Osteoblast (primary cell): ENCODE measurements around the gene PRMT6. TPM values are rescaled to one million over a fixed set of nuclear protein-coding genes. Genes with fewer than 3 reads are reported as not detected.
"Not testable (repeated sequence)": the region's sequence is repeated elsewhere in the genome, so short reads cannot be mapped to it uniquely, and the experiment has no call there.

Experiments used
- DNase-seq: peaks from one replicate; pipeline ENCODE4 v3.0.0; 2011; ENCODE audit warnings: low spot score, mixed read lengths; ENCODE audit not compliant: insufficient read length; ENCODE audit errors: missing footprints
- H2AFZ ChIP-seq: 2 replicates; pipeline ENCODE4 v1.6.0; 2011; ENCODE audit warnings: mild to moderate bottlenecking, low read length
- H3K27ac ChIP-seq: 2 replicates; pipeline ENCODE4 v1.5.1; 2011; ENCODE audit warnings: mild to moderate bottlenecking, low read depth, low read length, moderate library complexity
- H3K27me3 ChIP-seq: 2 replicates; pipeline ENCODE4 v1.6.0; 2012; ENCODE audit warnings: mild to moderate bottlenecking, control low read depth, inconsistent platforms, low read length, moderate library complexity; ENCODE audit not compliant: insufficient read depth
- H3K36me3 ChIP-seq: 2 replicates; pipeline ENCODE4 v1.5.1; 2011; ENCODE audit warnings: mild to moderate bottlenecking, low read length, control low read depth, moderate library complexity; ENCODE audit not compliant: insufficient read depth
- H3K4me1 ChIP-seq: 2 replicates; pipeline ENCODE4 v1.5.1; 2011; ENCODE audit warnings: mild to moderate bottlenecking, low read length, control low read depth, moderate library complexity; ENCODE audit not compliant: insufficient read depth
- H3K4me2 ChIP-seq: 2 replicates; pipeline ENCODE4 v1.6.0; 2011; ENCODE audit warnings: mild to moderate bottlenecking, low read length; ENCODE audit not compliant: insufficient read depth
- H3K4me3 ChIP-seq: fragments of 200-600 bp; sonication (generic); 3 replicates; pipeline ENCODE4 v1.5.1; 2012; ENCODE audit warnings: mild to moderate bottlenecking, low read length, inconsistent platforms; ENCODE audit not compliant: insufficient read depth
- H3K79me2 ChIP-seq: 2 replicates; pipeline ENCODE4 v1.6.0; 2012; ENCODE audit warnings: mild to moderate bottlenecking, low read length, control low read depth, inconsistent platforms; ENCODE audit not compliant: insufficient read depth
- H3K9me3 ChIP-seq: 2 replicates; pipeline ENCODE4 v1.5.1; 2011; ENCODE audit warnings: low read depth, low read length, control low read depth
- H4K20me1 ChIP-seq: 2 replicates; pipeline ENCODE4 v1.6.0; 2012; ENCODE audit warnings: mild to moderate bottlenecking, low read length, control low read depth; ENCODE audit not compliant: insufficient read depth
- total RNA-seq: library from RNA; depleted of rRNA; stranded (reverse); fragments of >200 nt; gene quantifications from 2 replicates; pipeline ENCODE4 v1.2.3, GENCODE V29; 2012
- TF ChIP-seq, protein P1 (sequence below): IDR thresholded peaks from 2 replicates; pipeline ENCODE4 v1.5.1; 2011; ENCODE audit warnings: mild to moderate bottlenecking, low read depth, low read length, moderate library complexity; ENCODE audit errors: extremely low read depth

The PRMT6 gene
- total RNA-seq, 1 donor, result 22.4 TPM

DNA sequence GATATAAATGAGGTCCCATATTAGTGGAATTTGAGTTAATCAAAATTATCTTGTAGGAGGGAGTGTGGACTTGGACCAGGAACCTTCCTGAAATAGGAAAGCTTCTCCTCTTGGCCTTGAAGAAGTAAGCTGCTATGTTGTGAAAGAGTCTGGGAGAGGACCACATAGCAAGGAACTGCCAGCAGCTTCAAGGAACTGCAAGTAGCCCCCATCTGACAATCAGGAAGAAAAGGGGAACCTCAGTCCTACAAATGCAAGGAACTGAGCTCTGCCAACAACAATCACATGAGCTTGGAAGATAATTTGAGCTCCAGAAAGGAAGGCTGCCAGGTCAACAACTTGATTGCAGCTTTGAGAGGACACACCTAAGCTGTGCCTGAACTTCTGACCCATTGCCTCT is 8.2 kb upstream of the PRMT6 start:
- H2AFZ ChIP-seq, result no peak overlapping the region
- no peaks in the 10 kb centered on the region for H3K9me3 ChIP-seq
- no peak overlapping the region for H3K4me2 ChIP-seq
- H3K79me2 ChIP-seq, result no peaks in the 10 kb centered on the region
- H3K4me3 ChIP-seq, result no peak overlapping the region
- no peaks in the 10 kb centered on the region for H4K20me1 ChIP-seq
- no peak for DNase-seq
- H3K27ac ChIP-seq, result no peak overlapping the region
- no peaks in the 10 kb centered on the region for H3K36me3 ChIP-seq
- H3K27me3 ChIP-seq, result no peaks in the 10 kb centered on the region
- no peaks in the 10 kb centered on the region for H3K4me1 ChIP-seq
- TF ChIP-seq, protein P1, sequence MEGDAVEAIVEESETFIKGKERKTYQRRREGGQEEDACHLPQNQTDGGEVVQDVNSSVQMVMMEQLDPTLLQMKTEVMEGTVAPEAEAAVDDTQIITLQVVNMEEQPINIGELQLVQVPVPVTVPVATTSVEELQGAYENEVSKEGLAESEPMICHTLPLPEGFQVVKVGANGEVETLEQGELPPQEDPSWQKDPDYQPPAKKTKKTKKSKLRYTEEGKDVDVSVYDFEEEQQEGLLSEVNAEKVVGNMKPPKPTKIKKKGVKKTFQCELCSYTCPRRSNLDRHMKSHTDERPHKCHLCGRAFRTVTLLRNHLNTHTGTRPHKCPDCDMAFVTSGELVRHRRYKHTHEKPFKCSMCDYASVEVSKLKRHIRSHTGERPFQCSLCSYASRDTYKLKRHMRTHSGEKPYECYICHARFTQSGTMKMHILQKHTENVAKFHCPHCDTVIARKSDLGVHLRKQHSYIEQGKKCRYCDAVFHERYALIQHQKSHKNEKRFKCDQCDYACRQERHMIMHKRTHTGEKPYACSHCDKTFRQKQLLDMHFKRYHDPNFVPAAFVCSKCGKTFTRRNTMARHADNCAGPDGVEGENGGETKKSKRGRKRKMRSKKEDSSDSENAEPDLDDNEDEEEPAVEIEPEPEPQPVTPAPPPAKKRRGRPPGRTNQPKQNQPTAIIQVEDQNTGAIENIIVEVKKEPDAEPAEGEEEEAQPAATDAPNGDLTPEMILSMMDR, result no peak

DNA sequence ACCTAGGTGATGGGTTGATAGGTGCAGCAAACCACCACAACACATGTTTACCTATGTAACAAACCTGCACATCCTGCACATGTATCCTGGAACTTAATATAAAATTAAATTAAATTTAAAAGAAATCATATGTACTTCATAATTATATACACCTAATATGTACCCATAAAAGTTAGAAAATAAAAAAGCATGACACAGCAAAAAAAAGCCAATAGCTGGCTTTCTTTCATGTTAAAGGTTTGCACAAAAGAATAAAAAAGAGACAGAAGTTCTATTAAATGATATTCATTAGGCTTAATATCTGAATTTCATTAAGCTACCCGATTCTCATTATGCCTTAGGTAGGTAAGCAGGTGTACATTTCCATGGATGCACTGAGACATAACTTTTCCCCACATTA is 5.2 kb upstream of the PRMT6 start:
- H3K9me3 ChIP-seq, result no peaks in the 10 kb centered on the region
- H3K79me2 ChIP-seq, result no peaks in the 10 kb centered on the region
- no peak for DNase-seq
- no peaks in the 10 kb centered on the region for H3K27me3 ChIP-seq
- TF ChIP-seq, protein P1, result no peak
- H4K20me1 ChIP-seq, result no peaks in the 10 kb centered on the region
- H3K4me3 ChIP-seq, result no peak overlapping the region
- no peak overlapping the region for H3K27ac ChIP-seq
- H3K4me2 ChIP-seq, result no peak overlapping the region
- no peaks in the 10 kb centered on the region for H3K4me1 ChIP-seq
- H2AFZ ChIP-seq, result no peak overlapping the region
- H3K36me3 ChIP-seq, result no peaks in the 10 kb centered on the region

DNA sequence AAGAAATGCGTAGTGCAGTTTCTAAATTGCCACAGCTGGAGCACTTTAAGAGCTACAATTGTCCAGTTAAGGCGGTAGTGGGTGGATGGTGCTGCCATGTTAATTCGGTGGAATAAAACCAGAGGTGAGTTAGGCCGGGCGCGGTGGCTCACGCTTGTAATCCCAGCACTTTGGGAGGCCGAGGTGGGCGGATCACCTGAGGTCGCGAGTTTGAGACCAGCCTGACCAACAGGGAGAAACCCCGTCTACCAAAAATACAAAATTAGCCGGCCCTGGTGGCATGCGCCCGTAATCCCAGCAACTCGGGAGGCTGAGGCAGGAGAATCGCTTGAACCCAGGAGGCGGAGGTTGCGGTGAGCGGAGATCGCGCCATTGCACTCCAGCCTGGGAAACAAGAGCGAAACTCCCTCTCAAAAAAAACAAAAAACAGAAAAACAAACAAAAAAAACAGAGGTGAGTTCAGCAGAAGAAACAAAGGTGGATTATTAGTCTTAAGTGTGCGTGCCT is 502 bp upstream of the PRMT6 start:
- DNase-seq, H3K36me3 ChIP-seq, H3K9me3 ChIP-seq, H3K27me3 ChIP-seq, H4K20me1 ChIP-seq: not testable (repeated sequence)
- Histone ChIP-seq H3K79me2 (peaks cover 16% of the 10 kb centered on the region), H3K4me1 (peaks cover 11% of the 10 kb centered on the region), H3K27ac (peak overlapping the region; percentile 71), H2AFZ (peak overlapping the region; percentile 99), H3K4me2 (peak overlapping the region; percentile 91), H3K4me3 (peak overlapping the region; percentile 98)

DNA sequence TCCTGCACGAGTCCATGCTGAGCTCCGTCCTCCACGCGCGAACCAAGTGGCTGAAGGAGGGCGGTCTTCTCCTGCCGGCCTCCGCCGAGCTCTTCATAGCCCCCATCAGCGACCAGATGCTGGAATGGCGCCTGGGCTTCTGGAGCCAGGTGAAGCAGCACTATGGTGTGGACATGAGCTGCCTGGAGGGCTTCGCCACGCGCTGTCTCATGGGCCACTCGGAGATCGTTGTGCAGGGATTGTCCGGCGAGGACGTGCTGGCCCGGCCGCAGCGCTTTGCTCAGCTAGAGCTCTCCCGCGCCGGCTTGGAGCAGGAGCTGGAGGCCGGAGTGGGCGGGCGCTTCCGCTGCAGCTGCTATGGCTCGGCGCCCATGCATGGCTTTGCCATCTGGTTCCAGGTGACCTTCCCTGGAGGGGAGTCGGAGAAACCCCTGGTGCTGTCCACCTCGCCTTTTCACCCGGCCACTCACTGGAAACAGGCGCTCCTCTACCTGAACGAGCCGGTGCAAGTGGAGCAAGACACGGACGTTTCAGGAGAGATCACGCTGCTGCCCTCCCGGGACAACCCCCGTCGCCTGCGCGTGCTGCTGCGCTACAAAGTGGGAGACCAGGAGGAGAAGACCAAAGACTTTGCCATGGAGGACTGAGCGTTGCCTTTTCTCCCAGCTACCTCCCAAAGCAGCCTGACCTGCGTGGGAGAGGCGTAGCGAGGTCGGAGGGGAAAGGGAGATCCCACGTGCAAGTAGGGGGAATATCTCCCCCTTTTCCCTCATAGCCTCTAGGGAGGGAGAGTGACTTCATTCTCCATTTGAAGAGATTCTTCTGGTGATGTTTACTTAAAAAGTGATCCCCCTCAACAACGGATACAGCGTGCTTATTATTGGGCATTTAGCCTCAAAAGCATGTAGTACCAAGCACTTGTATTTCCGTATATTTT is 991 bp downstream of the PRMT6 start:
- Histone ChIP-seq H3K9me3 (no peaks in the 10 kb centered on the region), H3K79me2 (peaks cover 16% of the 10 kb centered on the region), H3K4me2 (peak overlapping the region; percentile 91), H2AFZ (peak overlapping the region; percentile 99), H3K36me3 (peaks cover 3% of the 10 kb centered on the region), H4K20me1 (peaks cover 2% of the 10 kb centered on the region), H3K27me3 (no peaks in the 10 kb centered on the region), H3K4me3 (peak overlapping the region; percentile 98), H3K4me1 (peaks cover 11% of the 10 kb centered on the region), H3K27ac (peak overlapping the region; percentile 71)
- TF ChIP-seq, protein P1, result no peak
- peak; percentile 78 for DNase-seq
